K562 (cell line): Measurements from ENCODE around the gene NOL4L. TPM values are rescaled to one million over a fixed set of nuclear protein-coding genes. Genes with fewer than 3 reads are reported as not detected.
A peak's percentile ranks its signal among the peaks of the same experiment; 100 is the strongest.

ENCODE experiments used
- BACH1 ChIP-seq: fragments of 200-800 bp; sonication (Bioruptor generic); IDR thresholded peaks from 2 replicates; pipeline ENCODE4 v1.6.1; 2016; ENCODE audit warnings: missing genetic modification characterization, missing compliant biosample characterization
- CBX1 ChIP-seq: sonication (generic); IDR thresholded peaks from 2 replicates; pipeline ENCODE4 v1.6.1; 2016; ENCODE audit warnings: antibody characterized with exemption, low read depth, mild to moderate bottlenecking
- CBX8 ChIP-seq: fragments of 200-600 bp; sonication (generic); IDR thresholded peaks from 2 replicates; pipeline ENCODE4 v1.6.1; 2012; ENCODE audit warnings: borderline replicate concordance, mixed run types, low read depth, mild to moderate bottlenecking, moderate library complexity, mixed read lengths, low read length, control low read depth, inconsistent platforms; ENCODE audit not compliant: poor library complexity, severe bottlenecking; ENCODE audit errors: extremely low read depth
- CCNT2 ChIP-seq: IDR thresholded peaks from 2 replicates; pipeline ENCODE4 v1.6.1; 2011; ENCODE audit warnings: borderline replicate concordance, low read depth, mild to moderate bottlenecking, moderate library complexity, mixed read lengths, low read length; ENCODE audit not compliant: insufficient read length; ENCODE audit errors: extremely low read depth
- EP300 ChIP-seq: IDR thresholded peaks from 2 replicates; pipeline ENCODE4 v1.6.1; 2012; ENCODE audit warnings: low read length, improper control_type of control experiment
- HDAC2 ChIP-seq: fragments of 450-650 bp; IDR thresholded peaks from 2 replicates; pipeline ENCODE4 v1.6.1; 2016; ENCODE audit warnings: mild to moderate bottlenecking
- HMGN3 ChIP-seq: IDR thresholded peaks from 2 replicates; pipeline ENCODE4 v1.6.1; 2011; ENCODE audit warnings: borderline replicate concordance, low read depth, mild to moderate bottlenecking, mixed read lengths, low read length; ENCODE audit not compliant: insufficient read length; ENCODE audit errors: extremely low read depth
- L3MBTL2 ChIP-seq: fragments of 450-650 bp; IDR thresholded peaks from 2 replicates; pipeline ENCODE4 v1.6.1; 2016; ENCODE audit warnings: mild to moderate bottlenecking, moderate library complexity
- LEF1 ChIP-seq: fragments of 450-650 bp; IDR thresholded peaks from 2 replicates; pipeline ENCODE4 v1.6.1; 2016; ENCODE audit warnings: mild to moderate bottlenecking
- MAFK ChIP-seq: IDR thresholded peaks from 2 replicates; pipeline ENCODE4 v1.6.1; 2011; ENCODE audit warnings: low read length, improper control_type of control experiment
- PHF20 ChIP-seq: fragments of 450-650 bp; IDR thresholded peaks from 2 replicates; pipeline ENCODE4 v1.6.1; 2018; ENCODE audit not compliant: partially characterized antibody
- POLR2G ChIP-seq: fragments of 200-400 bp; formaldehyde crosslinking; IDR thresholded peaks from 2 replicates; pipeline ENCODE4 v1.6.1; 2017; ENCODE audit warnings: low read depth, mild to moderate bottlenecking, antibody characterized with exemption, low read length, moderate library complexity
- RBM22 ChIP-seq: fragments of 200-400 bp; formaldehyde crosslinking; IDR thresholded peaks from 2 replicates; pipeline ENCODE4 v1.6.1; 2018; ENCODE audit warnings: low read length, low read depth; ENCODE audit not compliant: poor library complexity, severe bottlenecking
- RBM25 ChIP-seq: fragments of 200-400 bp; formaldehyde crosslinking; IDR thresholded peaks from 2 replicates; pipeline ENCODE4 v1.6.1; 2018; ENCODE audit warnings: low read length, low read depth, moderate library complexity; ENCODE audit not compliant: severe bottlenecking
- SIN3B ChIP-seq: fragments of 450-650 bp; IDR thresholded peaks from 2 replicates; pipeline ENCODE4 v1.6.1; 2017; ENCODE audit warnings: low read depth, mild to moderate bottlenecking, moderate library complexity
- SMAD4 ChIP-seq: fragments of 250-450 bp; sonication (Bioruptor Pico); conservative IDR thresholded peaks from 2 replicates; pipeline ENCODE4 v1.8.0; 2021; ENCODE audit warnings: inconsistent platforms, mild to moderate bottlenecking, moderate library complexity
- TEAD4 ChIP-seq, 2 experiments: sonication (generic) in 1 of 2; formaldehyde crosslinking in 1 of 2; IDR thresholded peaks; 2 replicates each; pipeline versions ENCODE4 v1.6.1 to v1.8.0; 2012 to 2022; ENCODE audit warnings: borderline replicate concordance in 1 of 2, inconsistent platforms in 1 of 2, low read length in 1 of 2, mild to moderate bottlenecking in 1 of 2, missing genetic modification reagents in 1 of 2
- ZNF41 ChIP-seq: fragments of 250-450 bp; sonication (Bioruptor Pico); conservative IDR thresholded peaks from 2 replicates; pipeline ENCODE4 v1.4.0; 2020; ENCODE audit warnings: mild to moderate bottlenecking
- polyA plus RNA-seq, 8 experiments: library from polyadenylated mRNA; depleted of rRNA in 4 of 8; stranded (reverse) in 5 of 8; unstranded in 3 of 8; fragments of >200 nt; fragmentation: Nextera tagmentation in 2 of 8; fragmentation: Illumina TruSeq in 1 of 8; extraction: Ambion mirVana in 2 of 8; extraction: Trizol in 1 of 8; gene quantifications; 2 replicates each; pipeline versions ENCODE4 v1.2.1 to v1.2.3, GENCODE V29; 2011 to 2014; ENCODE audit warnings: inconsistent platforms in 1 of 8, missing spikeins in 1 of 8
- total RNA-seq, 7 experiments: library from RNA; depleted of rRNA in 6 of 7; stranded (reverse); fragments of >200 nt in 6 of 7; fragmentation: Illumina TruSeq in 2 of 7; extraction: Trizol in 2 of 7; gene quantifications; 2 replicates each; pipeline versions ENCODE4 v1.2.1 to v1.2.3, GENCODE V29; 2011 to 2021; ENCODE audit warnings: low replicate concordance in 1 of 7
- TF ChIP-seq, protein P1 (sequence below): fragments of 250-450 bp; sonication (Bioruptor Pico); IDR thresholded peaks from 2 replicates; pipeline ENCODE4 v1.4.0; 2020; ENCODE audit warnings: mild to moderate bottlenecking, moderate library complexity, borderline replicate concordance
- TF ChIP-seq, protein P2 (sequence below): fragments of 450-650 bp; IDR thresholded peaks from 2 replicates; pipeline ENCODE4 v1.6.1; 2016; ENCODE audit warnings: mild to moderate bottlenecking
- TF ChIP-seq, protein P3 (sequence below): sonication (generic); formaldehyde crosslinking; IDR thresholded peaks from 2 replicates; pipeline ENCODE4 v1.9.0; 2022; ENCODE audit warnings: mild to moderate bottlenecking, missing genetic modification reagents

Gene NOL4L
- total and polyA plus RNA-seq, 9 of the 15 experiments (the other 6 are each of a cell fraction or from before 2014, with no cell fraction given), result 5.1 to 36.2 (median 13.6) TPM

DNA sequence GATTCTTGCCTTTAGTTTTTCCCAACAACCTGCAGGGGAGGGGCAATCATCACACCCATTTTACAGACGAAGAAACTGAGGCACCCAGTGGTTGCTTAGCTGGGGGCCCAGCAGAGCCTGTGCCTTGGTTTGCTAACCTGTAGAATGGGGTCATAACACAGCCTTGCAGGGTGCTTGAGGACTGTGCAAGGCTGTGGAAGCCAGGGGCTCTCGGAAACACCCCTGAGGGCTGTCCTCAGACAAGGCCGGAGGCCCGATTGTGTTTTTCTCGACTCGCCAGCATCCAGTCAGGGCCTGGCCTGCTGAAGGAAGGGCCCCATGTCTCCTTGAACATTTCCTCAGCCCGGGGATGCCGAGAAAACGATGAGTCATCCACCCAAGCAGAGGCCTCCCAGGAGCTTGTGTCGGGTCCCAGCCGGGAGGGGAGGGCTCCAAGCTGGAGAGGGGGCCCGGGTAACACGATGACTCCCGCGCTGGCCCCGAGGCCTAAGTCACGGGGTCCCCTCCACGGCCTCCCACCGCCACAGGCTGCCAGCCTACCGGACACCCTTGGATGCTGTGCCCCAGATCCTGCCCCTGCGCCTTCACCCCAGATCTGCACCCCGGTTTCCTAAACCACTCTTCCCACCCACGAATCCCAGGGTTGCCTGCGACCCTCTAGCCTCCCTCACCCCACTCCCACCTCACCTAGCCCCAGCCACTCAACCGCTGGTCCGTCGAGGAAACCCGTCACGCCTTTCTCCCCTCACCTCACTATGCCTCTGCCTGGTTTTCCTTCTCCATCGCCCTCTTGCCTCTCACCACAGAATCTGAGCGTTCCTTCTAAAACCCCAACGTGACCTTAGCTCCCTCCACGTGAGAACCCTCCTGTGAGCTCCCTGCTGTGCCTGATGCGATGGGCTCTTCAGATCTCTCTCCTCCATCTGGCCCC is 10.6 kb downstream of the NOL4L start (continued):
- TF ChIP-seq, protein P1, sequence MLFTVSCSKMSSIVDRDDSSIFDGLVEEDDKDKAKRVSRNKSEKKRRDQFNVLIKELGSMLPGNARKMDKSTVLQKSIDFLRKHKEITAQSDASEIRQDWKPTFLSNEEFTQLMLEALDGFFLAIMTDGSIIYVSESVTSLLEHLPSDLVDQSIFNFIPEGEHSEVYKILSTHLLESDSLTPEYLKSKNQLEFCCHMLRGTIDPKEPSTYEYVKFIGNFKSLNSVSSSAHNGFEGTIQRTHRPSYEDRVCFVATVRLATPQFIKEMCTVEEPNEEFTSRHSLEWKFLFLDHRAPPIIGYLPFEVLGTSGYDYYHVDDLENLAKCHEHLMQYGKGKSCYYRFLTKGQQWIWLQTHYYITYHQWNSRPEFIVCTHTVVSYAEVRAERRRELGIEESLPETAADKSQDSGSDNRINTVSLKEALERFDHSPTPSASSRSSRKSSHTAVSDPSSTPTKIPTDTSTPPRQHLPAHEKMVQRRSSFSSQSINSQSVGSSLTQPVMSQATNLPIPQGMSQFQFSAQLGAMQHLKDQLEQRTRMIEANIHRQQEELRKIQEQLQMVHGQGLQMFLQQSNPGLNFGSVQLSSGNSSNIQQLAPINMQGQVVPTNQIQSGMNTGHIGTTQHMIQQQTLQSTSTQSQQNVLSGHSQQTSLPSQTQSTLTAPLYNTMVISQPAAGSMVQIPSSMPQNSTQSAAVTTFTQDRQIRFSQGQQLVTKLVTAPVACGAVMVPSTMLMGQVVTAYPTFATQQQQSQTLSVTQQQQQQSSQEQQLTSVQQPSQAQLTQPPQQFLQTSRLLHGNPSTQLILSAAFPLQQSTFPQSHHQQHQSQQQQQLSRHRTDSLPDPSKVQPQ (CRISPR knock-in tag), result no peak
- TF ChIP-seq HMGN3 (peak; percentile 60), ZNF41 (CRISPR knock-in tag) (no peak), TEAD4 (IDR thresholded peaks at IDR 0.05; ENCODE audit: low read length) (peak; percentile 62; the same call in 1 of the 2 replicates), TEAD4 (CRISPR knock-in tag; IDR thresholded peaks at IDR 0.05; ENCODE audit: borderline replicate concordance) (no peak), SMAD4 (CRISPR knock-in tag) (peak; percentile 63), HDAC2 (peak; percentile 99), SIN3B (no peak), CCNT2 (peak; percentile 34), CBX8 (no peak), BACH1 (tag) (peak; percentile 67; the same call in 1 of the 2 replicates), EP300 (peak; percentile 33), MAFK (peak; percentile 87), CBX1 (peak; percentile 99), L3MBTL2 (peak; percentile 63), PHF20 (peak; percentile 84), RBM25 (peak; percentile 96), LEF1 (peak; percentile 47; the same call in 1 of the 2 replicates), POLR2G (peak; percentile 62), RBM22 (no peak)
- TF ChIP-seq, protein P2, sequence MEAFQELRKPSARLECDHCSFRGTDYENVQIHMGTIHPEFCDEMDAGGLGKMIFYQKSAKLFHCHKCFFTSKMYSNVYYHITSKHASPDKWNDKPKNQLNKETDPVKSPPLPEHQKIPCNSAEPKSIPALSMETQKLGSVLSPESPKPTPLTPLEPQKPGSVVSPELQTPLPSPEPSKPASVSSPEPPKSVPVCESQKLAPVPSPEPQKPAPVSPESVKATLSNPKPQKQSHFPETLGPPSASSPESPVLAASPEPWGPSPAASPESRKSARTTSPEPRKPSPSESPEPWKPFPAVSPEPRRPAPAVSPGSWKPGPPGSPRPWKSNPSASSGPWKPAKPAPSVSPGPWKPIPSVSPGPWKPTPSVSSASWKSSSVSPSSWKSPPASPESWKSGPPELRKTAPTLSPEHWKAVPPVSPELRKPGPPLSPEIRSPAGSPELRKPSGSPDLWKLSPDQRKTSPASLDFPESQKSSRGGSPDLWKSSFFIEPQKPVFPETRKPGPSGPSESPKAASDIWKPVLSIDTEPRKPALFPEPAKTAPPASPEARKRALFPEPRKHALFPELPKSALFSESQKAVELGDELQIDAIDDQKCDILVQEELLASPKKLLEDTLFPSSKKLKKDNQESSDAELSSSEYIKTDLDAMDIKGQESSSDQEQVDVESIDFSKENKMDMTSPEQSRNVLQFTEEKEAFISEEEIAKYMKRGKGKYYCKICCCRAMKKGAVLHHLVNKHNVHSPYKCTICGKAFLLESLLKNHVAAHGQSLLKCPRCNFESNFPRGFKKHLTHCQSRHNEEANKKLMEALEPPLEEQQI, result no peak
- TF ChIP-seq, protein P3, sequence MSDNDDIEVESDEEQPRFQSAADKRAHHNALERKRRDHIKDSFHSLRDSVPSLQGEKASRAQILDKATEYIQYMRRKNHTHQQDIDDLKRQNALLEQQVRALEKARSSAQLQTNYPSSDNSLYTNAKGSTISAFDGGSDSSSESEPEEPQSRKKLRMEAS (CRISPR knock-in tag), result peak; percentile 52; the same call in 1 of the 2 replicates
